Vagina (tissue), 2 donors: ENCODE measurements around the gene RUFY4. TPM values are rescaled to one million over a fixed set of nuclear protein-coding genes. Genes with fewer than 3 reads are reported as not detected.

ENCODE experiments used
- DNase-seq, 2 donors: peaks; one replicate each; pipeline ENCODE4 v3.0.0-alpha.2; 2017; ENCODE audit errors: extremely low spot score in 2 of 2
- H3K27ac ChIP-seq: fragments of 200-600 bp; sonication (generic); one replicate; pipeline ENCODE4 v1.5.1; 2019
- H3K27me3 ChIP-seq: fragments of 200-600 bp; sonication (generic); one replicate; pipeline ENCODE4 v1.5.1; 2019
- H3K36me3 ChIP-seq, 2 donors: fragments of 200-600 bp; sonication (generic); one replicate each; pipeline ENCODE4 v1.5.1; 2017 to 2019
- H3K4me1 ChIP-seq: fragments of 200-600 bp; sonication (generic); one replicate; pipeline ENCODE4 v1.5.1; 2019
- H3K4me3 ChIP-seq, 2 donors: fragments of 200-600 bp; sonication (generic); 1 replicate in 1 of 2; 2 replicates in 1 of 2; pipeline ENCODE4 v1.5.1; 2016 to 2019
- H3K9me3 ChIP-seq: fragments of 200-600 bp; sonication (generic); one replicate; pipeline ENCODE4 v1.5.1; 2019
- POLR2A ChIP-seq, 2 donors: fragments of 450-650 bp; IDR thresholded peaks; one replicate each; pipeline ENCODE4 v1.6.1; 2017; ENCODE audit warnings: antibody characterized with exemption in 2 of 2, mild to moderate bottlenecking in 2 of 2, moderate library complexity in 2 of 2
- POLR2AphosphoS5 ChIP-seq, 2 donors: sonication (generic); formaldehyde crosslinking; IDR thresholded peaks; one replicate each; pipeline ENCODE4 v1.9.0; 2017; ENCODE audit warnings: antibody characterized with exemption in 2 of 2, mild to moderate bottlenecking in 2 of 2, low read depth in 1 of 2; ENCODE audit not compliant: insufficient read depth in 1 of 2
- intact Hi-C: fragments of 100-400 bp; cut with DNase I; formaldehyde crosslinking; loops from one replicate; pipeline ENCODE4 v1.15.1; 2023
- total RNA-seq: library from RNA; depleted of rRNA; stranded (reverse); fragments of >200 nt; gene quantifications from one replicate; pipeline ENCODE4 v1.2.3, GENCODE V29; 2016
- TF ChIP-seq, protein P1 (sequence below), 3 experiments: fragments of 450-650 bp in 2 of 3; fragments of 200-600 bp in 1 of 3; sonication (generic) in 1 of 3; IDR thresholded peaks; one replicate each; pipeline ENCODE4 v1.5.1; 2017 to 2019; ENCODE audit warnings: antibody characterized with exemption in 3 of 3, mild to moderate bottlenecking in 2 of 3, moderate library complexity in 2 of 3

The RUFY4 gene
- total RNA-seq, 1 donor from 2014 or later, result not detected

DNA sequence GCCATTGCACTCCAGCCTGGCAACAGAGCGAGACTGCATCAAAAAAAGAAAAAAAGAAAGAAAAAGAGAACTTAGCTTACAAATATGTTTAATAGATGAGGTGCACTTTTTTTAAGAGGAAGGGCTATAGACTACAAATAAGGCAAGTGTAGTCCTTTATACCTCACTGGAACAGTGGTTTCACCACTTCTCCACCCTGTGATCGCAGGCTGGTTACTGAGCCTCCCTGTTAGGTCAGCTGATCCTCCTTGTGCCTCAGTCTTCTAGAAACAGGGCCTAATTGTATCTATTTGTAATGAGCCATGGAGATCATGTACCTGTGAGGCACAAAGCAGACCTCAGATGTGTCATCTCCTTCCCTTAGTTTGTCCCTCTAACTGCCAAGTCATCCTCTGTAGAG lies 61.3 kb downstream of the RUFY4 start:
- intact Hi-C loops, result no loop called here
- H3K4me3 ChIP-seq, result no peak overlapping the region

DNA sequence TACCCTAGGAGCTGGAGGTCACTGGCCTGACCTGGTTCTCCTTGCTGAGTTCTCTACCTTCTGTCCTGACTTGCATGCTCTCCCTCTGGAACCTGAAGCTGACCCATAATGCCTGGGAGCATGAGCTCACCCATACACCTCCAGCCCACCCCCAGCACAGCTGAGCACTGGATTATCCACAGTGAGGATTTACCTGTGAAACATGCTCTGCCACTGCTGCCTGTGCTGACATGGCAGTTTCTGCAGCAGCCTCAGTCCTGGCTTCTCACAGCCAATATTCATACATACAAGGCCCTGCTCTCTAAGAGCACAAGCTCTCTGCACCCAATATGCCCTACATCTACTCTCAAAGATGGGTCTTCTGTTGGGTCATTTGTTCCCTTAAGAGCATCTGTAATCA lies 61.8 kb downstream of the RUFY4 start:
- H3K36me3 ChIP-seq, result no peaks in the 10 kb centered on the region
- TF ChIP-seq POLR2A (IDR thresholded peaks at IDR 0.05) (no peak), POLR2AphosphoS5 (IDR thresholded peaks at IDR 0.05; ENCODE audit: insufficient read depth in 1 of 2, low read depth in 1 of 2) (no peak)
- TF ChIP-seq, protein P1, sequence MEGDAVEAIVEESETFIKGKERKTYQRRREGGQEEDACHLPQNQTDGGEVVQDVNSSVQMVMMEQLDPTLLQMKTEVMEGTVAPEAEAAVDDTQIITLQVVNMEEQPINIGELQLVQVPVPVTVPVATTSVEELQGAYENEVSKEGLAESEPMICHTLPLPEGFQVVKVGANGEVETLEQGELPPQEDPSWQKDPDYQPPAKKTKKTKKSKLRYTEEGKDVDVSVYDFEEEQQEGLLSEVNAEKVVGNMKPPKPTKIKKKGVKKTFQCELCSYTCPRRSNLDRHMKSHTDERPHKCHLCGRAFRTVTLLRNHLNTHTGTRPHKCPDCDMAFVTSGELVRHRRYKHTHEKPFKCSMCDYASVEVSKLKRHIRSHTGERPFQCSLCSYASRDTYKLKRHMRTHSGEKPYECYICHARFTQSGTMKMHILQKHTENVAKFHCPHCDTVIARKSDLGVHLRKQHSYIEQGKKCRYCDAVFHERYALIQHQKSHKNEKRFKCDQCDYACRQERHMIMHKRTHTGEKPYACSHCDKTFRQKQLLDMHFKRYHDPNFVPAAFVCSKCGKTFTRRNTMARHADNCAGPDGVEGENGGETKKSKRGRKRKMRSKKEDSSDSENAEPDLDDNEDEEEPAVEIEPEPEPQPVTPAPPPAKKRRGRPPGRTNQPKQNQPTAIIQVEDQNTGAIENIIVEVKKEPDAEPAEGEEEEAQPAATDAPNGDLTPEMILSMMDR (IDR thresholded peaks at IDR 0.05), result no peak
- no peak for DNase-seq
- intact Hi-C loops, result no loop called here
- H3K27ac ChIP-seq, result no peak overlapping the region
- no peaks in the 10 kb centered on the region for H3K9me3 ChIP-seq
- no peak overlapping the region for H3K4me3 ChIP-seq
- peaks cover 19% of the 10 kb centered on the region for H3K4me1 ChIP-seq
- no peaks in the 10 kb centered on the region for H3K27me3 ChIP-seq

More for the DNA sequence above, 61.3 kb downstream of the RUFY4 start:
- H3K4me1 ChIP-seq, result peaks cover 19% of the 10 kb centered on the region
- TF ChIP-seq, protein P1 (IDR thresholded peaks at IDR 0.05), result no peak
- no peak for TF ChIP-seq POLR2A (IDR thresholded peaks at IDR 0.05)
- TF ChIP-seq POLR2AphosphoS5 (IDR thresholded peaks at IDR 0.05; ENCODE audit: insufficient read depth in 1 of 2, low read depth in 1 of 2), result no peak
- H3K9me3 ChIP-seq, result no peaks in the 10 kb centered on the region
- no peaks in the 10 kb centered on the region for H3K27me3 ChIP-seq
- H3K36me3 ChIP-seq, result no peaks in the 10 kb centered on the region
- H3K27ac ChIP-seq, result no peak overlapping the region
- no peak for DNase-seq

DNA sequence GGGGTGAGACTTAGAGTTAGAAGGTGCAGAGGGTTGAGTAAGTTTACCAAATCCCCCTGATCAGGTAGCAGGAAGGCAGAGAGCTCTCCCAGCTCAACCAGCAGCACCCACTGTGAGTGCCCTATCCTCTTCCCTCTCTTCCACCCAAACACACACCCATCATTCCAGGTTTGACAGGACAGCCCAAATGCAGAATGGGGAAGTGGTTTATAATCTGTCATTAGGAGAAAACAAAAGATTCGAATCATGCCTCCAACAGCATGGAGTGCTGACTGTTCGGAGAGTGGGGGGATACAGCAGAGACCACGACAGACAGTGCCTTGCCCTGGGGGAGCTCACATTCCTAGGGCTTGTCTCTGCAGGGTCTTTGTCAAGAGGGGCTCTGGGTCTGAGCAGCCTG lies 68.5 kb downstream of the RUFY4 start:
- no peaks in the 10 kb centered on the region for H3K9me3 ChIP-seq
- H3K27me3 ChIP-seq, result no peaks in the 10 kb centered on the region
- no peak overlapping the region for H3K4me3 ChIP-seq
- no peaks in the 10 kb centered on the region for H3K4me1 ChIP-seq
- no peak overlapping the region for H3K27ac ChIP-seq
- TF ChIP-seq POLR2AphosphoS5 (IDR thresholded peaks at IDR 0.05; ENCODE audit: insufficient read depth in 1 of 2, low read depth in 1 of 2) (no peak), POLR2A (IDR thresholded peaks at IDR 0.05) (no peak)
- TF ChIP-seq, protein P1 (IDR thresholded peaks at IDR 0.05), result no peak
- intact Hi-C loops, result no loop called here
- no peaks in the 10 kb centered on the region for H3K36me3 ChIP-seq
- DNase-seq, result no peak

DNA sequence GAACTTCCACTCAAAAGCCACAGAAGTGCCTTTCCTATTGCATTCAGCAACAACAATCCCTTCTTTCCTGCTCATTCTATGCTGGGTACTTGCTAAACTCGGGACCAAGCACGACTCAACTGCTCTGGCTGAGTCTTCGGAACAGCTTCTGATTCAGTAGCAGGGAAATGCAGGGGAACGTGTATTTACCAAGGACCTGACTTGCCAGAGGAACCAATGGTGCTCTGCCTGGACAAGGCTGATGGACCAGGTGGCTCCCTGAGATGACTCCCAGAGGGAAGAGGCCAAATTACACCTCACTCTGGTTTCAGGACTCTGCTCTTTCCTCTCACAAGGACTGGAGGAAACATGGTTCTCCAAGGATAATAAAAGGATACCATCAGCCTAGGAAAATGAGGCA lies 69.0 kb downstream of the RUFY4 start:
- Histone ChIP-seq H3K4me3 (no peak overlapping the region), H3K9me3 (no peaks in the 10 kb centered on the region), H3K27me3 (no peaks in the 10 kb centered on the region), H3K4me1 (no peaks in the 10 kb centered on the region), H3K36me3 (no peaks in the 10 kb centered on the region), H3K27ac (no peak overlapping the region)
- no peak for DNase-seq
- intact Hi-C loops, result no loop called here
- TF ChIP-seq POLR2A (IDR thresholded peaks at IDR 0.05) (no peak), POLR2AphosphoS5 (IDR thresholded peaks at IDR 0.05; ENCODE audit: insufficient read depth in 1 of 2, low read depth in 1 of 2) (no peak)
- TF ChIP-seq, protein P1 (IDR thresholded peaks at IDR 0.05), result no peak

Other genes starting within 250 kb of the RUFY4 start
- gene TNS1, start 66.3 kb upstream of the RUFY4 start, total RNA-seq, result 216 TPM
- gene CXCR2, start 56.8 kb downstream of the RUFY4 start, total RNA-seq, result 6.4 TPM
- gene CXCR1, start 97.7 kb downstream of the RUFY4 start, total RNA-seq, result 0.49 TPM
- gene ARPC2, start 147.9 kb downstream of the RUFY4 start, total RNA-seq, result 284 TPM
- 8.1 TPM for gene GPBAR1, start 191.8 kb downstream of the RUFY4 start, total RNA-seq
- 106 TPM for gene AAMP, start 200.9 kb downstream of the RUFY4 start, total RNA-seq
- gene PNKD, start 201.3 kb downstream of the RUFY4 start, total RNA-seq, result 28.7 TPM
- gene TMBIM1, start 223.2 kb downstream of the RUFY4 start, total RNA-seq, result 232 TPM